GM12878 (cell line): ENCODE measurements around the gene PPP1R2. TPM values are rescaled to one million over a fixed set of nuclear protein-coding genes. Genes with fewer than 3 reads are reported as not detected.

Experiments
- ATAC-seq: fragments of 200-7000 bp; cut with Tn5 transposase; 3 replicates; pipeline ENCODE4 v1.9.1; 2020; ENCODE audit warnings: mild to moderate bottlenecking, moderate library complexity
- BruUV-seq: library from RNA; stranded (reverse); fragments of 400-500 nt; replicated peaks from 2 replicates; lab custom pipeline; 2021; lab: Mats Ljungman, UMichigan
- CTCF ChIA-PET: fragments of 300-600 bp; sonication (Branson Sonifier 250); formaldehyde crosslinking; extraction: SDS; loops from one replicate; lab custom pipeline; 2021; ENCODE audit warnings: inconsistent platforms; lab: Yijun Ruan, JAX
- POLR2A ChIA-PET: fragments of 350-600 bp; formaldehyde crosslinking; extraction: SDS; loops from one replicate; lab custom pipeline; 2021; ENCODE audit warnings: inconsistent platforms; lab: Charles Lee
- RAD21 ChIA-PET: fragments of 300-600 bp; sonication (Branson Sonifier 250); formaldehyde crosslinking; loops from one replicate; lab custom pipeline; 2023; ENCODE audit warnings: antibody characterized with exemption; ENCODE audit not compliant: unreplicated experiment; lab: Charles Lee
- SMC1A ChIA-PET: fragments of 300-600 bp; sonication (Branson Sonifier 250); formaldehyde crosslinking; loops from one replicate; lab custom pipeline; 2023; ENCODE audit not compliant: unreplicated experiment, uncharacterized antibody; lab: Charles Lee
- DNase-seq: peaks from one replicate; pipeline ENCODE4 v3.0.0-alpha.2; 2011; ENCODE audit warnings: low read depth, low spot score
- FAIRE-seq: peaks from 3 replicates; lab custom pipeline; 2011; peaks lifted over from hg19 to GRCh38; lab: Jason Lieb, UNC
- H2AFZ ChIP-seq: 2 replicates; pipeline ENCODE4 v1.6.0; 2011; ENCODE audit warnings: low read depth, low read length, control low read depth; ENCODE audit not compliant: control insufficient read depth
- H3K27ac ChIP-seq: 2 replicates; pipeline ENCODE4 v1.5.1; 2011; ENCODE audit warnings: control low read depth; ENCODE audit not compliant: control insufficient read depth, insufficient read depth
- H3K27me3 ChIP-seq, 2 experiments: replicated peaks in 1 of 2; 2 replicates each; pipeline versions ENCODE4 v1.6.0 to v1.6.1; 2011; ENCODE audit warnings: low read length in 1 of 2; ENCODE audit not compliant: control insufficient read depth in 2 of 2, insufficient read depth in 2 of 2
- H3K36me3 ChIP-seq, 2 experiments: 2 replicates each; pipeline ENCODE4 v1.5.1; 2011; ENCODE audit warnings: low read length in 1 of 2; ENCODE audit not compliant: control insufficient read depth in 2 of 2, insufficient read depth in 2 of 2
- H3K4me1 ChIP-seq: 2 replicates; pipeline ENCODE4 v1.6.1; 2011; ENCODE audit warnings: mild to moderate bottlenecking, low read length, moderate library complexity, mixed read lengths; ENCODE audit not compliant: control insufficient read depth, insufficient read depth
- H3K4me2 ChIP-seq: 2 replicates; pipeline ENCODE4 v1.6.0; 2011; ENCODE audit warnings: control low read depth; ENCODE audit not compliant: control insufficient read depth, insufficient read depth
- H3K4me3 ChIP-seq: fragments of 200-600 bp; sonication (generic); 2 replicates; pipeline ENCODE4 v1.5.1; 2016
- H3K79me2 ChIP-seq: 2 replicates; pipeline ENCODE4 v1.6.0; 2011; ENCODE audit warnings: low read length; ENCODE audit not compliant: control insufficient read depth, insufficient read depth
- H3K9ac ChIP-seq: 2 replicates; pipeline ENCODE4 v1.8.0; 2011; ENCODE audit warnings: low read length, control low read depth, mixed read lengths; ENCODE audit not compliant: control insufficient read depth, insufficient read depth
- H3K9me3 ChIP-seq: replicated peaks from 3 replicates; pipeline ENCODE4 v1.5.1; 2011; ENCODE audit warnings: mild to moderate bottlenecking, low read length; ENCODE audit not compliant: control insufficient read depth, insufficient read depth
- H4K20me1 ChIP-seq: 2 replicates; pipeline ENCODE4 v1.6.0; 2011; ENCODE audit not compliant: control insufficient read depth, insufficient read depth
- CUX1 ChIP-seq: IDR thresholded peaks from 2 replicates; pipeline ENCODE4 v1.6.1; 2012; ENCODE audit warnings: improper control_type of control experiment, low read depth, low read length; ENCODE audit not compliant: insufficient replicate concordance
- KDM1A ChIP-seq: fragments of 200-600 bp; sonication (generic); IDR thresholded peaks from 2 replicates; pipeline ENCODE4 v1.6.1; 2016; ENCODE audit warnings: borderline replicate concordance
- MEF2B ChIP-seq: fragments of 450-650 bp; IDR thresholded peaks from 2 replicates; pipeline ENCODE4 v1.6.1; 2018; ENCODE audit warnings: mild to moderate bottlenecking, moderate library complexity; ENCODE audit not compliant: partially characterized antibody, poor library complexity, severe bottlenecking
- POLR2AphosphoS5 ChIP-seq: IDR thresholded peaks from 2 replicates; pipeline ENCODE4 v1.6.1; 2011; ENCODE audit warnings: mild to moderate bottlenecking, low read length, inconsistent platforms
- RCOR1 ChIP-seq: conservative IDR thresholded peaks from 2 replicates; pipeline ENCODE4 v1.6.1; 2012; ENCODE audit warnings: low read depth, low read length, improper control_type of control experiment
- SKIL ChIP-seq: fragments of 450-650 bp; IDR thresholded peaks from 2 replicates; pipeline ENCODE4 v1.6.1; 2017; ENCODE audit warnings: mild to moderate bottlenecking, low read depth, inconsistent platforms; ENCODE audit not compliant: poor library complexity, severe bottlenecking
- TBL1XR1 ChIP-seq: IDR thresholded peaks from 2 replicates; pipeline ENCODE4 v1.6.1; 2012; ENCODE audit warnings: low read depth, low read length, improper control_type of control experiment
- in situ Hi-C: fragments of 300-500 bp; cut with MboI; formaldehyde crosslinking; loops from 9 replicates; pipeline ENCODE4 v1.14.3; 2018; ENCODE audit warnings: mixed read lengths
- intact Hi-C: fragments of 100-400 bp; cut with micrococcal nuclease; formaldehyde crosslinking; loops from one replicate; pipeline ENCODE4 v1.14.2; 2022; ENCODE audit not compliant: unreplicated experiment
- polyA plus RNA-seq, 11 experiments: library from polyadenylated mRNA; depleted of rRNA in 4 of 11; unstranded in 6 of 11; stranded (reverse) in 5 of 11; fragments of >200 nt; fragmentation: Nextera tagmentation in 4 of 11; fragmentation: Illumina TruSeq in 1 of 11; extraction: Ambion mirVana in 4 of 11; extraction: Trizol in 1 of 11; gene quantifications; 1 replicate in 1 of 11; 2 replicates in 10 of 11; pipeline versions ENCODE4 v1.2.1 to v1.2.3, GENCODE V29; 2011 to 2016; ENCODE audit warnings: inconsistent platforms in 2 of 11, missing spikeins in 2 of 11, low read depth in 1 of 11
- total RNA-seq, 4 experiments: library from RNA; depleted of rRNA in 3 of 4; stranded (reverse); fragments of >200 nt in 3 of 4; fragmentation: Illumina TruSeq in 1 of 4; extraction: Trizol in 1 of 4; gene quantifications; 2 replicates each; pipeline versions ENCODE4 v1.2.1 to v1.2.3, GENCODE V29; 2013 to 2021

Gene PPP1R2
- total and polyA plus RNA-seq, 10 of the 15 experiments (the other 5 are each of a cell fraction or from before 2014, with no cell fraction given): 10.5 to 116 (median 46.9) TPM

GRCh38 chr3:195548501-195548900, 5.4 kb upstream of the PPP1R2 start:
- H3K4me3 ChIP-seq: no peak overlapping the region
- peaks cover 28% of the 10 kb centered on the region for H3K4me1 ChIP-seq
- no peak overlapping the region for H3K27ac ChIP-seq
- no peak overlapping the region for H2AFZ ChIP-seq
- in situ Hi-C loops: loop anchor here (25.0 kb wide), 1 partner anchor 411 kb away; no protein-coding TSS in a partner anchor
- no peaks in the 10 kb centered on the region for H3K79me2 ChIP-seq
- ATAC-seq: no peak
- H3K9ac ChIP-seq: no peak overlapping the region
- intact Hi-C loops: no loop called here
- no peaks in the 10 kb centered on the region for H3K27me3 ChIP-seq
- no peak for DNase-seq
- no TSS peak for BruUV-seq
- RAD21 ChIA-PET: interaction anchor here (1.2 kb wide), 1 partner anchor 277 kb away, joined by 4 read pairs; the partner anchor contains the start of gene XXYLT1
- no peak for FAIRE-seq
- H3K9me3 ChIP-seq: no peaks in the 10 kb centered on the region
- CTCF ChIA-PET: interaction anchor here (1.0 to 1.2 kb wide), 2 partner anchors 11 to 277 kb away, joined by 3 to 5 read pairs; partner anchors contain the start of gene XXYLT1
- H3K4me2 ChIP-seq: no peak overlapping the region
- H3K36me3 ChIP-seq: no peaks in the 10 kb centered on the region
- no peaks in the 10 kb centered on the region for H4K20me1 ChIP-seq
- SMC1A ChIA-PET: interaction anchor here (1.7 to 4.6 kb wide), 2 partner anchors 10 to 26 kb away, joined by 4 to 28 read pairs; no protein-coding TSS in a partner anchor
- TF ChIP-seq KDM1A (no peak), CUX1 (no peak), MEF2B (no peak), POLR2AphosphoS5 (no peak), RCOR1 (no peak), TBL1XR1 (no peak), SKIL (no peak)
- POLR2A ChIA-PET: no interaction called here
